HG03025 (cell line): ENCODE data around the gene SKI.
"Not testable (repeated sequence)": the region's sequence is repeated elsewhere in the genome, so short reads cannot be mapped to it uniquely, and the experiment has no call there.

ENCODE experiments used
- ATAC-seq: cut with Tn5 transposase; IDR thresholded peaks from one replicate; pipeline ENCODE4 v1.9.1; 2021; ENCODE audit warnings: mild to moderate bottlenecking, moderate library complexity; ENCODE audit not compliant: unreplicated experiment, low FRiP score

Gene SKI

GRCh38 chr1:2315674-2316450 is 87.7 kb downstream of the SKI start:
- no peak for ATAC-seq

GRCh38 chr1:2316451-2316961 is 88.4 kb downstream of the SKI start:
- no peak for ATAC-seq

- no peak for ATAC-seq
Measured at GRCh38 chr1:2317230-2318065, 89.3 kb downstream of the SKI start.

- no peak for ATAC-seq
Measured at GRCh38 chr1:2318314-2319278, 90.5 kb downstream of the SKI start.

GRCh38 chr1:2319291-2319690 is 91.2 kb downstream of the SKI start:
- no peak for ATAC-seq

- ATAC-seq, result no peak
Measured at GRCh38 chr1:2320006-2320405, 91.9 kb downstream of the SKI start.

GRCh38 chr1:2320760-2321667 is 92.9 kb downstream of the SKI start:
- ATAC-seq, result no peak

- ATAC-seq, result no peak
Measured at GRCh38 chr1:2322065-2322571, 94.0 kb downstream of the SKI start.

- ATAC-seq, result no peak
Measured at GRCh38 chr1:2322581-2323211, 94.6 kb downstream of the SKI start.

GRCh38 chr1:2323451-2323974 is 95.4 kb downstream of the SKI start:
- ATAC-seq, result no peak

GRCh38 chr1:2324553-2325366 is 96.6 kb downstream of the SKI start:
- no peak for ATAC-seq

GRCh38 chr1:2326524-2326923 is 98.4 kb downstream of the SKI start:
- no peak for ATAC-seq

- ATAC-seq, result not testable (repeated sequence)
Measured at GRCh38 chr1:2327162-2327561, 99.0 kb downstream of the SKI start.

GRCh38 chr1:2327841-2328240 is 99.7 kb downstream of the SKI start:
- ATAC-seq, result no peak

GRCh38 chr1:2328676-2329455 is 100.7 kb downstream of the SKI start:
- no peak for ATAC-seq

GRCh38 chr1:2330035-2330434 is 101.9 kb downstream of the SKI start:
- no peak for ATAC-seq
